Loucy (cell line): ENCODE results near the gene MYBPHL.

Source experiments
- H2AFZ ChIP-seq: fragments of 200-600 bp; sonication (generic); 2 replicates; pipeline ENCODE4 v1.6.0; 2016; ENCODE audit warnings: antibody characterized with exemption, mild to moderate bottlenecking, low read length, moderate library complexity
- H3F3A ChIP-seq: fragments of 200-600 bp; 2 replicates; pipeline ENCODE4 v1.6.0; 2016; ENCODE audit warnings: antibody characterized with exemption, low read depth, mild to moderate bottlenecking
- H3K27me3 ChIP-seq: fragments of 200-600 bp; sonication (generic); 2 replicates; pipeline ENCODE4 v1.6.1; 2014; ENCODE audit warnings: low read length, mild to moderate bottlenecking; ENCODE audit not compliant: insufficient read depth, poor library complexity, severe bottlenecking
- H3K36me3 ChIP-seq: fragments of 200-600 bp; sonication (generic); 2 replicates; pipeline ENCODE4 v1.6.1; 2016; ENCODE audit warnings: low read length; ENCODE audit not compliant: insufficient read depth
- H3K4me1 ChIP-seq: fragments of 200-600 bp; sonication (generic); 2 replicates; pipeline ENCODE4 v1.5.1; 2014; ENCODE audit warnings: low read length, mild to moderate bottlenecking; ENCODE audit not compliant: insufficient read depth, poor library complexity, severe bottlenecking
- H3K4me2 ChIP-seq: fragments of 200-600 bp; sonication (generic); 2 replicates; pipeline ENCODE4 v1.6.0; 2014; ENCODE audit warnings: antibody characterized with exemption, low read length, low read depth, mild to moderate bottlenecking; ENCODE audit not compliant: poor library complexity, severe bottlenecking
- H3K4me3 ChIP-seq: fragments of 200-600 bp; sonication (generic); 2 replicates; pipeline ENCODE4 v1.5.1; 2014; ENCODE audit warnings: low read length, mild to moderate bottlenecking, mixed read lengths; ENCODE audit not compliant: poor library complexity, severe bottlenecking
- H3K79me2 ChIP-seq: fragments of 200-600 bp; sonication (generic); 2 replicates; pipeline ENCODE4 v1.6.1; 2014; ENCODE audit warnings: low read length; ENCODE audit not compliant: insufficient read depth
- H3K9ac ChIP-seq: fragments of 200-600 bp; sonication (generic); 2 replicates; pipeline ENCODE4 v1.6.0; 2014; ENCODE audit warnings: mild to moderate bottlenecking, low read depth, low read length, moderate library complexity; ENCODE audit not compliant: poor library complexity, severe bottlenecking
- H3K9me2 ChIP-seq: fragments of 200-600 bp; sonication (generic); replicated peaks from 2 replicates; pipeline ENCODE4 v1.6.1; 2016; ENCODE audit warnings: low read depth, low read length, mixed read lengths
- H3K9me3 ChIP-seq: fragments of 200-600 bp; sonication (generic); 2 replicates; pipeline ENCODE4 v1.6.1; 2014; ENCODE audit warnings: mild to moderate bottlenecking, antibody characterized with exemption, low read length, low read depth; ENCODE audit not compliant: insufficient read depth
- H4K20me1 ChIP-seq: fragments of 200-600 bp; sonication (generic); 2 replicates; pipeline ENCODE4 v1.6.0; 2014; ENCODE audit warnings: antibody characterized with exemption, low read length, mild to moderate bottlenecking; ENCODE audit not compliant: insufficient read depth, poor library complexity, severe bottlenecking
- EZH2phosphoT487 ChIP-seq: fragments of 200-600 bp; IDR thresholded peaks from 2 replicates; pipeline ENCODE4 v1.6.1; 2018; ENCODE audit warnings: antibody characterized with exemption, mild to moderate bottlenecking, moderate library complexity, borderline replicate concordance
- TF ChIP-seq, protein P1 (sequence below): fragments of 200-600 bp; sonication (generic); conservative IDR thresholded peaks from 2 replicates; pipeline ENCODE4 v1.5.1; 2014; ENCODE audit warnings: mild to moderate bottlenecking, antibody characterized with exemption, low read length

MYBPHL gene

DNA sequence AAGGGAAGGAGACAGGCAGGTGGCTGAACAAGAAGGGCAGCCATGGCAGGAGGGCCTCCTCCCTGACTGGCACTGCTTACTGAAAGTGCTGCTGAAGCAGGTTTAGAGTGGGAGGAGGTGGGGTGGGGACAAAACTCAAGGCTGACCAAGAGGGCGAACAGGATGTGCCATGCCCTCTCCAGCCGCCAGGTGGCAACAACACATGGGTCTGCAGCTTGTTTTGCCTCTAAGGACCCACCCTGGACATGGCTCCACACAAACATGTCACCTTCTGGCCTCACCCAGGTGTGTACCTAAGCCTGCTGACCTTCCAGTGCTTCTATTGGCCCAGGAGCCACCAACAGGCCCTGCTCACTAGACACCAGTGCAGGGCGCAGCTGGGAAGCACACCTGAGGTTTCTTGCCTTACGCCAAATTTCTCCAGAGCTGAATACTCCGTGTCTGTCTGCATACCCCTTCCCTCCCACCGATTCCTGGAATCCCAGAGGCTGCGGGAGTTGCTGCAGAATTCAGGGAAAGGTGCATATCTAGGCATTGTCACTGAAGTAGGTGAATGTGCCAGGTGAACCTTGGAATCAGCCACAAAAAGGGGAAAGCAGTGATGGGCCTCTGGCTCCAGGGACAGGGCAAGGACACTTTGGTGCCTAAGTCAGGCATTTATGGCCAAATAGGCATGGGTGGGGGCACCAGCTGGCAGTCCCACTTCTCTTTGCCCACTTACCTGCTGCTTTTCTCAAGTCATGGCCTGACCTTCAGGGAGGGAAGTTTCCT is 29.2 kb downstream of the MYBPHL start:
- Histone ChIP-seq H3K4me2 (no peak overlapping the region), H3K9me3 (no peaks in the 10 kb centered on the region), H2AFZ (peak overlapping the region; percentile 35; the same call in 1 of the 2 replicates), H3K4me1 (peaks cover 29% of the 10 kb centered on the region), H3K27me3 (no peaks in the 10 kb centered on the region), H3K9ac (no peak overlapping the region), H3K9me2 (no peaks in the 10 kb centered on the region), H3K79me2 (peaks cover 32% of the 10 kb centered on the region), H3K36me3 (no peaks in the 10 kb centered on the region), H4K20me1 (no peaks in the 10 kb centered on the region), H3F3A (no peaks in the 10 kb centered on the region), H3K4me3 (no peak overlapping the region)
- no peak for TF ChIP-seq EZH2phosphoT487
- TF ChIP-seq, protein P1, sequence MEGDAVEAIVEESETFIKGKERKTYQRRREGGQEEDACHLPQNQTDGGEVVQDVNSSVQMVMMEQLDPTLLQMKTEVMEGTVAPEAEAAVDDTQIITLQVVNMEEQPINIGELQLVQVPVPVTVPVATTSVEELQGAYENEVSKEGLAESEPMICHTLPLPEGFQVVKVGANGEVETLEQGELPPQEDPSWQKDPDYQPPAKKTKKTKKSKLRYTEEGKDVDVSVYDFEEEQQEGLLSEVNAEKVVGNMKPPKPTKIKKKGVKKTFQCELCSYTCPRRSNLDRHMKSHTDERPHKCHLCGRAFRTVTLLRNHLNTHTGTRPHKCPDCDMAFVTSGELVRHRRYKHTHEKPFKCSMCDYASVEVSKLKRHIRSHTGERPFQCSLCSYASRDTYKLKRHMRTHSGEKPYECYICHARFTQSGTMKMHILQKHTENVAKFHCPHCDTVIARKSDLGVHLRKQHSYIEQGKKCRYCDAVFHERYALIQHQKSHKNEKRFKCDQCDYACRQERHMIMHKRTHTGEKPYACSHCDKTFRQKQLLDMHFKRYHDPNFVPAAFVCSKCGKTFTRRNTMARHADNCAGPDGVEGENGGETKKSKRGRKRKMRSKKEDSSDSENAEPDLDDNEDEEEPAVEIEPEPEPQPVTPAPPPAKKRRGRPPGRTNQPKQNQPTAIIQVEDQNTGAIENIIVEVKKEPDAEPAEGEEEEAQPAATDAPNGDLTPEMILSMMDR: peak; percentile 91

DNA sequence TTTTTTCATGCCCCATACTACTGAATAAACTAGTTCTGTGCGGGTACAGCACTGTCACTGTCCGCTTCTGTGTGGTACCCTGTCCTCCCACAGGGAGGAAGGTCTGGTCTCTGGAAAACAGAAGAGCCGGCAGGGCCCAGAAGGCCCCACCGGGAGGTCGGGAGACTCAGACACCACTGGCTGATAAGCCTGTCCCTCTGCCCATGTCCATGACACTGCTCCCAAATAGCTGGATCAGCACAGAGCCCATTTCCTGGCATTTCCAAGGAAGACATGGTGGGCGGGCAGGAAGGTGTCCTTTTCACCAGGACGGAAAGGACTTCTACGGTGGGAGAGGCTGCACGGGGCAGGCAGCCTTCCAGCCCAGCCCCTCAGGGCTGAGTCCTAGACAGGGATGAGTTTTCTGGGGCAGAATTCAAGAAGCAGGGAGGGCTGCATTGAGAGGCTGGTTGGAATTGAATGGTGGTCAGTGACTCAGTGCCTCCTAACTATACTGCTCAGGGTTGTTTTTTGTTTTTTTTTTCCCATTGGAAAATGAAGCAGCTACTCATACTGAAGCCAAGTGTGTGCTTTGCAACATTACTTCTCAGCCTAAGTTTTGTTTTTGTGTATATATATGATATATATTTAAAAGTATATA is 31.0 kb downstream of the MYBPHL start:
- Histone ChIP-seq H3K9me2 (no peaks in the 10 kb centered on the region), H2AFZ (no peak overlapping the region), H3K4me3 (no peak overlapping the region)

DNA sequence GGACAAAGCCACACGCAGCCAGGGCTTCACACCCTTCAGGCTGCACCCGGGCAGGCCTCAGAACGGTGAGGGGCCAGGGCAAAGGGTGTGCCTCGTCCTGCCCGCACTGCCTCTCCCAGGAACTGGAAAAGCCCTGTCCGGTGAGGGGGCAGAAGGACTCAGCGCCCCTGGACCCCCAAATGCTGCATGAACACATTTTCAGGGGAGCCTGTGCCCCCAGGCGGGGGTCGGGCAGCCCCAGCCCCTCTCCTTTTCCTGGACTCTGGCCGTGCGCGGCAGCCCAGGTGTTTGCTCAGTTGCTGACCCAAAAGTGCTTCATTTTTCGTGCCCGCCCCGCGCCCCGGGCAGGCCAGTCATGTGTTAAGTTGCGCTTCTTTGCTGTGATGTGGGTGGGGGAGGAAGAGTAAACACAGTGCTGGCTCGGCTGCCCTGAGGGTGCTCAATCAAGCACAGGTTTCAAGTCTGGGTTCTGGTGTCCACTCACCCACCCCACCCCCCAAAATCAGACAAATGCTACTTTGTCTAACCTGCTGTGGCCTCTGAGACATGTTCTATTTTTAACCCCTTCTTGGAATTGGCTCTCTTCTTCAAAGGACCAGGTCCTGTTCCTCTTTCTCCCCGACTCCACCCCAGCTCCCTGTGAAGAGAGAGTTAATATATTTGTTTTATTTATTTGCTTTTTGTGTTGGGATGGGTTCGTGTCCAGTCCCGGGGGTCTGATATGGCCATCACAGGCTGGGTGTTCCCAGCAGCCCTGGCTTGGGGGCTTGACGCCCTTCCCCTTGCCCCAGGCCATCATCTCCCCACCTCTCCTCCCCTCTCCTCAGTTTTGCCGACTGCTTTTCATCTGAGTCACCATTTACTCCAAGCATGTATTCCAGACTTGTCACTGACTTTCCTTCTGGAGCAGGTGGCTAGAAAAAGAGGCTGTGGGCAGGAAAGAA is 32.0 kb downstream of the MYBPHL start:
- Histone ChIP-seq H3K4me3 (no peak overlapping the region), H3F3A (no peaks in the 10 kb centered on the region), H3K27me3 (no peaks in the 10 kb centered on the region), H3K9me3 (no peaks in the 10 kb centered on the region), H3K4me2 (no peak overlapping the region), H3K36me3 (no peaks in the 10 kb centered on the region), H3K9ac (no peak overlapping the region), H2AFZ (no peak overlapping the region), H3K9me2 (no peaks in the 10 kb centered on the region), H3K4me1 (peaks cover 4% of the 10 kb centered on the region), H3K79me2 (peaks cover 4% of the 10 kb centered on the region; the same call in 1 of the 2 replicates), H4K20me1 (no peaks in the 10 kb centered on the region)
- TF ChIP-seq, protein P1: no peak
- no peak for TF ChIP-seq EZH2phosphoT487

More for the DNA sequence above, 31.0 kb downstream of the MYBPHL start:
- H3K36me3 ChIP-seq: no peaks in the 10 kb centered on the region
- no peak overlapping the region for H3K9ac ChIP-seq
- no peak for TF ChIP-seq EZH2phosphoT487
- TF ChIP-seq, protein P1: no peak
- no peaks in the 10 kb centered on the region for H4K20me1 ChIP-seq
- no peaks in the 10 kb centered on the region for H3F3A ChIP-seq
- no peaks in the 10 kb centered on the region for H3K27me3 ChIP-seq
- no peak overlapping the region for H3K4me2 ChIP-seq
- H3K79me2 ChIP-seq: peaks cover 14% of the 10 kb centered on the region
- H3K4me1 ChIP-seq: peaks cover 14% of the 10 kb centered on the region
- no peaks in the 10 kb centered on the region for H3K9me3 ChIP-seq
